ENCODE data around the gene ARHGAP26. TPM values are rescaled to one million over a fixed set of nuclear protein-coding genes. Genes with fewer than 3 reads are reported as not detected.
"Not testable (repeated sequence)": the region's sequence is repeated elsewhere in the genome, so short reads cannot be mapped to it uniquely, and the experiment has no call there.

ARHGAP26 gene
- total RNA-seq, 1 donor from 2014 or later, result 34.9 TPM

DNA sequence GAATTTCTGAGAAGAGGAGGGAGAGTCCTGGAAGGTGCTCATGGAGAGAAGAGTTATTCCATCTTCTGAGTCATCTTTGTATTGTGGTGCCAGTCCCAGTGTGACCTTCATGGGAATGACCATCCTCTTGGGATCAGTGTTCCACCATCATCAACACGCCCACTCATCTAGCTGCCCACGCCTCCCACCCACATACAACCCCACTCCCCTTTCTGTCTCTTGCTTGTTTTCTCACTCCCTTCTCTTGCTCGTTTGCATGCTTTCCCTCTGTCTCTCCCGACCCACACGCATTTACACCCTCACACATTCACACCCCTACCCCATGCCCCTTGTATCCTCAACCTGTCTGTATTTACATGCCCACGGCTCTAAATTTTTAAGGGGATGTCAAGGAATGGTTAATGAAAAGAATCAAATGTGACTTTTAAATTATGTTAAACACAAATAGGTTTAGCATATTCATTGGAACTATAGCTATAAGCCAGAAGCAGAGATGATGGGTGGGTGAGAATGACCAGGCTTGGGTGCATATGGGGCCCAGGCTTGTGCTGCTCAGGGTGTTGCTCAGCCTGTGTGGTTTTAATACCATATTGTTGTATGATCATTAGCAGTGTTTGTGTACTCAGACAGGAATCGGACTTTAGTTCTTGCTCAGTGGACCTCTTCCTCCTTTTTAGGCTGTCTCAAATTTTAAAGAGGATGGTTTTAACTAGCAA lies 160.4 kb downstream of the ARHGAP26 start:
- DNase-seq (no peak), ATAC-seq (no peak)
- intact Hi-C loops (cut with micrococcal nuclease), result no loop called here

DNA sequence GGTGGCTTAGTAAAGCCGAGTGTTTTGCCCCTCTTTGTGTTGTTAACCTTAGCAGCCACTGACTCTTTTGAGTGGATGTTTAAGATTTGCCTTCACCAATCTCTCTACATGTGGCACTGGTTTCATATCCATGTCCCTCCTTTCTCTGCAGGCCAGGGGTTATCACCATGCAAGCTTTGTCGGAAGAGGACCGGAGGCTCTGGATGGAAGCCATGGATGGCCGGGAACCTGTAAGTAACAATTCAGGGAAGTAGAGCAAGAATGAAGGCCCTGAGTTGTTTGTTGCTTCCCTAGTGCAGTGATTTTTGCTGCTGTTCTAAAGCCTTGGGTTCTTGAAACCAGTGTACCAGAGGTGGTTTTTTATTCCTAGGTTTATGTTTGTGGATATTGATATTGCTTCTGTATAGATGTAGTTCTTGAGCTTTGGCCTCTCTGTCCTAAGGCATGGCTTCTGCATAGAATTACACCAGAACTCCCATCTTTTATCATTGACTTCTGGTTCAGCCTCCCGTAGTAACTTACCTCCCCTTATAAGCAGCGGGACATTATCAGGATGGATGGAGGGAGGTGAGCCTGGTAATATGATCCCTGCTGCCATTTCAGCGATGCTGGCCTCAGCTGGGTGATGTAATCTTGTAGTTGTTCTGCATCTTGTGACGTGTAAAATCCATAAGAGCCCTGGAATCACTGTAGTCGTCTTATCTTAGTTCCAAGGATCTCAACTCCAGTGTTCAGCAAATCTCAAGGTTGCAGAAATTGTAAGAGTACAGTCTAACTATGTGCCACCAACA lies 161.9 kb downstream of the ARHGAP26 start:
- DNase-seq, result peak; percentile 38
- intact Hi-C loops (cut with micrococcal nuclease), result no loop called here
- ATAC-seq, result peak; percentile 6

DNA sequence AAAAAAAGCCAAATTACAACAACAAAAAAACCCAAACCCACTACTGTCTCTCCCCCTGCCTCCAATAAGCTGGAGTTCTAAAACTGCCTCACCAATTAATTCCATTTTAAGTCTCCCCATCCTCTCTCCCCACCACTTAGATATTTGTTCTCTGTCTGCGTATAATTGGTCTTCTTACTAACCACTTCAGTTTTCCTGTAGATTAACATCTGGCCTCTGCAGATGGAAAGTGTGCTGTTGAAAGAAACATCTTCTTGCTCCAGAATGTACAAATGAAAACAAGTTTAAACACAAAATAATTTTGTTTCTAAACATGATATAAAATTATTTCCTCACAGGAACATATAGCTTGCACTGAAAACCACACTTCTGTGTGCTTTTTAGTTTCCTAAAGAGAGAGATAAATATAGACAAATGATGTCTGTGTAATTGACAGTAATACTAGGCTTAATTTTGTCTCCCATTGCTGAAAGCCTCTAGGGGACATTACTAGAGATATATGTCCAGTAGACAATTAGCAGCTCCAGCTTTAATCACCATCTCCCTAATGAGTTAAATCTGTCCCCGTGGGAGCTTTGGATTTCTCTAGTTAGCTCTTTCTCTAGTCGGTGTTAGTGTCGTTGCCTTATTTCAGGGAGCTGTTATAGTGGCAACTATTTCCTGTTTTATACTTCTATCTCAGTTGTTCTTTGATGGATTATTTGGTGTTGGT lies 164.0 kb downstream of the ARHGAP26 start:
- intact Hi-C loops (cut with micrococcal nuclease), result no loop called here
- ATAC-seq, result no peak
- DNase-seq, result no peak

GRCh38 chr5:142935014-142935413 lies 164.8 kb downstream of the ARHGAP26 start:
- ATAC-seq (no peak), DNase-seq (no peak)
- intact Hi-C loops (cut with micrococcal nuclease), result no loop called here

DNA sequence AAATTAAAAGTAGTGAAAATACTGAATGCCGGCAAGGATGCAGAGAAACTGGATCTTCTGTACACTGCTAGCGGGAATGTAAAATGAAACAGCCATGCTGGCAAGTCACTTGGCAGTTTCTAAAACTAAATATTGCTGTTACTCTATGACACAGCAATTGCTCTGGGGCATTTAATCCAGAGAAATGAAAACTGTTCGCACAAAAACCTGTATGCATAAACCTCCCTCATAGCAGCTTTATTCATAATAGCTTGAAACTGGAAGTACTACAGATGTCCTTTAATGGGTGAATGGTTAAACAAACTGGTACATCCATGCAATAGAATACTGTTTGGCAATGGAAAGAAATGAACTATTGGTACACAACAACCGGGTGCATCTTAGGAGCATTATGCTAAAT lies 167.2 kb downstream of the ARHGAP26 start:
- ATAC-seq (no peak), DNase-seq (no peak)
- intact Hi-C loops (cut with micrococcal nuclease), result no loop called here

DNA sequence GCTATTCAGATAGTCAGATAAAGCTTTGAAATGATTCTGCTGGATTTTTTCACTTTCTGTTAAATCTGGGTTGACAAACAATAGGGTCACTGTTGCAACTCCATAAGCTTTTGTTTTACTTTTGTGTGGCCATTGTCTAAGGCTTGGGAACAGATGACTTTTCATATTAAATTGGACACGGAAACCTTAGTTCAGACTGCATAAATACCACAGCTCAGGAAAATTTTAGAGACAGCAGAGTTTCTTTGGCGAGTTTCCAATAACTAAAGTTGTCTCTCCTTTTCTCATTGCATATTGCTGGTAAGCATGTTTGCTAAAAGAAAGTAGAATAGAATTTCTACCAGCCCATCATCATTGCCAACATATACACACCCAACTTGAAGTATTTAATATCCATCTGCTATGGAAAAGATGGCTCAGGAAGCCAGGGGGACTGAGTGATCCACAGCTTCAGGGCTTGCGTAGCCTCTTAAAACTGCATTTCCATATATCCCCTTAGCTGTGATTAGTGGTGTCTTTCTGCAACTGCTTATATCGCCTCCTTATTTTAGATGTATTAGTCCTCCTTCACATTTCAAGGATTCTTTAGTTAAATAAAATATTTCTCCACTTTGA lies 168.2 kb downstream of the ARHGAP26 start:
- DNase-seq (no peak), ATAC-seq (no peak)
- intact Hi-C loops (cut with micrococcal nuclease), result no loop called here

- intact Hi-C loops (cut with micrococcal nuclease), result no loop called here
- ATAC-seq (no peak), DNase-seq (no peak)
Measured at GRCh38 chr5:142939006-142939405, 168.8 kb downstream of the ARHGAP26 start.

- ATAC-seq (peak; percentile 20), DNase-seq (no peak)
- intact Hi-C loops (cut with micrococcal nuclease), result no loop called here
Measured at GRCh38 chr5:142939884-142940283, 169.7 kb downstream of the ARHGAP26 start.

- intact Hi-C loops (cut with micrococcal nuclease), result no loop called here
- no peak for ATAC-seq
Measured at GRCh38 chr5:142941245-142941644, 171.1 kb downstream of the ARHGAP26 start.

GRCh38 chr5:142942901-142943300 lies 172.7 kb downstream of the ARHGAP26 start:
- no peak for DNase-seq
- intact Hi-C loops (cut with micrococcal nuclease), result no loop called here
- ATAC-seq, result no peak

More at GRCh38 chr5:142941245-142941644, 171.1 kb downstream of the ARHGAP26 start:
- no peak for DNase-seq

- intact Hi-C loops (cut with micrococcal nuclease), result no loop called here
- DNase-seq, result no peak
- no peak for ATAC-seq
Measured at GRCh38 chr5:142944140-142944539, 174.0 kb downstream of the ARHGAP26 start.

- DNase-seq, result no peak
- intact Hi-C loops (cut with micrococcal nuclease), result no loop called here
- ATAC-seq, result peak; percentile 21
Measured at GRCh38 chr5:142945321-142945720, 175.1 kb downstream of the ARHGAP26 start.

GRCh38 chr5:142945845-142946244 lies 175.7 kb downstream of the ARHGAP26 start:
- ATAC-seq, result no peak
- DNase-seq, result no peak
- intact Hi-C loops (cut with micrococcal nuclease), result no loop called here

- intact Hi-C loops (cut with micrococcal nuclease), result no loop called here
- DNase-seq (no peak), ATAC-seq (peak; percentile 46)
Measured at GRCh38 chr5:142946547-142947426, 176.6 kb downstream of the ARHGAP26 start.

GRCh38 chr5:142947427-142947709 lies 177.2 kb downstream of the ARHGAP26 start:
- ATAC-seq (no peak), DNase-seq (no peak)
- intact Hi-C loops (cut with micrococcal nuclease), result no loop called here

DNA sequence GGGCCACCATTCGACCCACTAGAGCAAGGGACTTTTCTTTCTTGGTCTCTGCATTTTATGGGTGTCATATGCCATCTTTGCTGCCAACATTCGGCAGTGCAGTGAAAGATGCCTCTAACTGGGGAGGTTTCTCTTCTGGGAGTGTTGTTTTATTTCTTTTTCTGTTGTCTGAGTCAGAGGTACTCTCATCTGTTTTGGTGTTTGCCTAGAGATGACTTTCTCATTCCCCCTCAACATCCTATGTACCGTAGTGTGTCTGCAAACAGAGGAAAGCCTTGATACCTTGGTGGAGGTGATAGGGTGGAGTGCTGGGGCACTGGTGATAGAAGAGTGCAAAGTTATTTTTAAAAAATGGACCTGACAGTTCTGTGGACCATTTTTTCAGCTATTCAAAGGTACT lies 182.1 kb downstream of the ARHGAP26 start:
- ATAC-seq (no peak), DNase-seq (no peak)
- intact Hi-C loops (cut with micrococcal nuclease), result no loop called here

DNA sequence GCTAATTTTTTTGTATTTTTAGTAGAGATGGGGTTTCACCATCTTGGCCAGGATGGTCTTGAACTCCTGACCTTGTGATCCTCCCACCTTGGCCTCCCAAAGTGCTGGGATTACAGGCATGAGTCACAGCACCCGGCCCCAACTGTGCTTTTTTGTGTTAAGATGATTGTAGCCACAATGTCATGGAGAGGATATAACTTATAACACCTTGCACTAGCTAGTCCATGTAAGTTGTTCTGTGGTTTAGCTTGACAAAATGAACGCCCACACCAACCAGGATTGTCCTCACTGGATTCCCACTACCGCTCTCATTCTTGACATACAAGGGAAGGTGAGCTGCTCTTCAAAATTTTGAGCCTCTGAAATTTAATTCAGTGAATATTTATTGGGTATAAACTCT lies 182.7 kb downstream of the ARHGAP26 start:
- ATAC-seq; intact Hi-C loops (cut with micrococcal nuclease): not testable (repeated sequence)

GRCh38 chr5:142954455-142954854 lies 184.3 kb downstream of the ARHGAP26 start:
- peak; percentile 78 for ATAC-seq
- DNase-seq, result no peak
- intact Hi-C loops (cut with micrococcal nuclease), result no loop called here

More for the DNA sequence above, 182.7 kb downstream of the ARHGAP26 start:
- DNase-seq, result not testable (repeated sequence)

- intact Hi-C loops (cut with micrococcal nuclease), result no loop called here
- no peak for DNase-seq
- ATAC-seq, result peak; percentile 28
Measured at GRCh38 chr5:142955628-142956027, 185.5 kb downstream of the ARHGAP26 start.

All from left ventricle myocardium superior (tissue), 1 donor.